ENCODE data around the gene CCL28.
A peak's percentile ranks its signal among the peaks of the same experiment; 100 is the strongest.

The CCL28 gene

DNA sequence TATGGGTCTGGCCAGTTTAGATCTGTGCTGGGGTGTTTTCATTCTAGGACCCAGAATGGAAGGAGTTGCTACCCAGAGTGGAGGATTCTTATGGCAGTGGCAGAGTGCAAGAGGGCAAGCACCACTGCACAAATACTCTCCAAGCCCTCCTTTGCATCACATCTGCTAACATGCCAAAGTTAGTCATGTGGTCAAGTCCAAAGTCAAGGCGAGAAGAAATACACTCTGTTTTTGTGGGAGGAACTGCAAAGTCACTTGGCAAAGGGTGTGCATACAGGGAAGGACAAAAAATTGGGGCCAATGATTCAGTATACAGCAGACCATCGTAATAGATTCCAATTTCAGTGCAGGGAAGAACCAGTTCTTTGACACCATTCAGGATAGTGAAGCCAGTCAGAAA is 55.1 kb downstream of the CCL28 start:
- peaks cover 13% of the 10 kb centered on the region for H3K4me1 Mint-ChIP-seq
- H3K4me3 Mint-ChIP-seq, result no peak overlapping the region
- peaks cover 2% of the 10 kb centered on the region for H3K27me3 Mint-ChIP-seq (ENCODE audit: low read depth, poor library complexity)
- TF ChIP-seq, protein P1, sequence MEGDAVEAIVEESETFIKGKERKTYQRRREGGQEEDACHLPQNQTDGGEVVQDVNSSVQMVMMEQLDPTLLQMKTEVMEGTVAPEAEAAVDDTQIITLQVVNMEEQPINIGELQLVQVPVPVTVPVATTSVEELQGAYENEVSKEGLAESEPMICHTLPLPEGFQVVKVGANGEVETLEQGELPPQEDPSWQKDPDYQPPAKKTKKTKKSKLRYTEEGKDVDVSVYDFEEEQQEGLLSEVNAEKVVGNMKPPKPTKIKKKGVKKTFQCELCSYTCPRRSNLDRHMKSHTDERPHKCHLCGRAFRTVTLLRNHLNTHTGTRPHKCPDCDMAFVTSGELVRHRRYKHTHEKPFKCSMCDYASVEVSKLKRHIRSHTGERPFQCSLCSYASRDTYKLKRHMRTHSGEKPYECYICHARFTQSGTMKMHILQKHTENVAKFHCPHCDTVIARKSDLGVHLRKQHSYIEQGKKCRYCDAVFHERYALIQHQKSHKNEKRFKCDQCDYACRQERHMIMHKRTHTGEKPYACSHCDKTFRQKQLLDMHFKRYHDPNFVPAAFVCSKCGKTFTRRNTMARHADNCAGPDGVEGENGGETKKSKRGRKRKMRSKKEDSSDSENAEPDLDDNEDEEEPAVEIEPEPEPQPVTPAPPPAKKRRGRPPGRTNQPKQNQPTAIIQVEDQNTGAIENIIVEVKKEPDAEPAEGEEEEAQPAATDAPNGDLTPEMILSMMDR (IDR thresholded peaks at IDR 0.05), result no peak
- H3K27ac Mint-ChIP-seq, result peak overlapping the region; percentile 44
- no peak for DNase-seq
- peaks cover 31% of the 10 kb centered on the region for H3K9me3 Mint-ChIP-seq
- H3K36me3 Mint-ChIP-seq (ENCODE audit: low read depth), result no peaks in the 10 kb centered on the region

DNA sequence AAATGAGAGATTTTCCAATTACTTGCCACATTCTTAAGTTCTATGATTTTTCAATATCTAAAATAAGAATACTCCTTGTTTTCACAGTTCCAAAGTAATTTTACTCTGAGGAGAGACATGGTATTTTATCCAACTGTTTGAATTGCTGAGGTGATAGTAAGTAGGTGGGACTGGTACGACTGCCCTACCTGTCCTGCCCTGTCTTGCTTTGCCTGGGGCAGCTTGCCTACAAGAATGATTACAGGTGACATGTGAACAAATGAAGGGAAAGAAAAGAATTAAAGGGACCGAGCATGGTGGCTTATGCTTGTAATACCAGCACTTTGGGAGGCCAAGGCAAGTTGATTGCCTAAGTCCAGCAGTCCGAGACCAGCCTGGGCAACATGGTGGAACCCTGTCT is 57.4 kb downstream of the CCL28 start:
- TF ChIP-seq, protein P1 (IDR thresholded peaks at IDR 0.05), result no peak
- H3K36me3 Mint-ChIP-seq (ENCODE audit: low read depth), result no peaks in the 10 kb centered on the region
- H3K4me3 Mint-ChIP-seq, result no peak overlapping the region
- no peak overlapping the region for H3K27ac Mint-ChIP-seq
- peaks cover 2% of the 10 kb centered on the region for H3K27me3 Mint-ChIP-seq (ENCODE audit: low read depth, poor library complexity)
- peaks cover 10% of the 10 kb centered on the region for H3K9me3 Mint-ChIP-seq
- no peak for DNase-seq
- H3K4me1 Mint-ChIP-seq, result peaks cover 13% of the 10 kb centered on the region

DNA sequence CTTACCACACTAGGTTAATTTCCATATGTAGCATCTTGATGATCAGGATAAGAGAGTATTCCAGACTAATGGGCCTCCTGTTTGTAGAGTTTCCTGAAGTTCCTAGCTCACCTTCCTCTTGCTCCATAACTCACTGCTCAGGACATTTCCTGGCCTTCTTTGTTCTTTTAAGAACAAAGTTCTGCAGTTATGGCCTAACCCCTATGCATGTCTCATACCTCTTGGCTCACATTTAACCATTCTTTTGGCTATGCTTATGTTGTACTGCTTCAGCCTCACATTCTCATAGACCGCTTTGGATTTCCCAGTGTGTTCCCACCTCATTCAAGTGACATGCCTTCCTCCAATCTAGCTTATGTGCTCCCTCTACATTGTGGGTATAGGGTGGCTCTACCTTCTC is 58.5 kb downstream of the CCL28 start:
- Mint-ChIP-seq H3K36me3 (ENCODE audit: low read depth) (no peaks in the 10 kb centered on the region), H3K4me1 (peaks cover 13% of the 10 kb centered on the region), H3K27me3 (ENCODE audit: low read depth, poor library complexity) (peaks cover 2% of the 10 kb centered on the region), H3K4me3 (no peak overlapping the region), H3K27ac (no peak overlapping the region), H3K9me3 (no peaks in the 10 kb centered on the region)
- TF ChIP-seq, protein P1 (IDR thresholded peaks at IDR 0.05), result no peak
- DNase-seq, result no peak

DNA sequence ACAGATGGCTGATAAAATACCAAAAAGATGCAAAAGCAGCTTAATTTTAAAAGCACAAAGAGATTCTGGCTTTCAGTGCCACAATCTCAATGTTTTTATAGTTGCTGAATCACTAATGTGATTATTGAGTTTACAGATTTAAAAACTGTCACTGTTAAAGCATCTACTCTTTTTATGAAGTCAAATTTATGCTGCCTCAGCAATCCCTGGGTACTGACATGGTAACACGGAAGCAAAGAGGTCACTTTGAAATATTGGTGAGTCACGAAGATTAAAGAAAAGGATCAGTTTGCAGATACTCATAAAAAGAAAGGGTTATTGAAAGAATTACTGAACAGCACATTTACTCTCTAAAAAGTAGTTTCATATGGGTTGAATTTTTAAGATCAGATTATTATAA is 59.3 kb downstream of the CCL28 start:
- no peak for DNase-seq
- peaks cover 2% of the 10 kb centered on the region for H3K27me3 Mint-ChIP-seq (ENCODE audit: low read depth, poor library complexity)
- H3K4me1 Mint-ChIP-seq, result peaks cover 12% of the 10 kb centered on the region
- H3K9me3 Mint-ChIP-seq, result no peaks in the 10 kb centered on the region
- no peak overlapping the region for H3K27ac Mint-ChIP-seq
- no peaks in the 10 kb centered on the region for H3K36me3 Mint-ChIP-seq (ENCODE audit: low read depth)
- H3K4me3 Mint-ChIP-seq, result no peak overlapping the region
- TF ChIP-seq, protein P1 (IDR thresholded peaks at IDR 0.05), result no peak

DNA sequence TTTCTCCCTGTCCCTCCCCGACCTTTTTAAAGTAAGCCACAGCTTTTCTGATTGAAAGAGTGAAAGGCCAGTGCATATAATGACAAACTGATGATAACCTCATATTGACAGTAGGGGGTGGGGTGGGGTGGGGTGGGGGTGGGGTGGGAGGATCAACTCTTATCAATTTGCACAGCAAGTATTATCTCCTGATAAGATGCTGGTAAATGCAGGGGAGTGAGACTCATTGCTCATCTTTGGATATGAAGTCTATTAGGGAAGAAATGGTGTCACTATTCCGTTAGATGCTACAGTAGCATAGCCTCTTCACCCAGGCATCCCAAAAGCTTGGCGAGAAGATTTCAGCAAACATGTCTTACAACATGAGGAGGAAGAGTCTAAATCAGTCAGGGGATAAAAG is 60.1 kb downstream of the CCL28 start:
- H3K4me3 Mint-ChIP-seq, result no peak overlapping the region
- H3K9me3 Mint-ChIP-seq, result peaks cover 5% of the 10 kb centered on the region
- H3K27ac Mint-ChIP-seq, result no peak overlapping the region
- peaks cover 5% of the 10 kb centered on the region for H3K4me1 Mint-ChIP-seq
- H3K36me3 Mint-ChIP-seq (ENCODE audit: low read depth), result no peaks in the 10 kb centered on the region
- no peak for DNase-seq
- H3K27me3 Mint-ChIP-seq (ENCODE audit: low read depth, poor library complexity), result peaks cover 2% of the 10 kb centered on the region
- TF ChIP-seq, protein P1 (IDR thresholded peaks at IDR 0.05), result no peak

DNA sequence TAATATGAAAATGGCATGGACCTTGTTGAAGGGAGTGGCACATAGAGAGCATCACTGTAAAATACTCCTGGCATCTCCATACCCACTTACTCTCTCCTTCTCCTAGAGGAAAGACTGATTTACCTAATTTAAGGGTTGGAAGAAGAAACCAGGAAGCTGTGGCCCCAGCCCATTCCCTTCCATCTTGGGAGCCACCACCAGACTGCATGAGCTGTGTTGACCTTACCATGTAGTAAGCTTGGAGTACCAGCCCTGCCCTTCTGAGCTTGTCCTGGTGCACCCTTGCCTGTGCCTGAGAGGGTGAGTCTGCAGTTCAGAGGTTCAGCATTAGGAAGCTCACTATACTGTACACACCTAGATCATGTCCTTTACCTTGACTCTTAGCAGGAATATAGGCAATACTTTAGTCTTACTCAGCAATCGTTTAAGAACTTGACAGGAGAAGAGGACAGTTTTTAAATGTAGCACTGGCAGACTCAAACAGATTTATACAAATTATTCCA is 63.3 kb downstream of the CCL28 start:
- Mint-ChIP-seq H3K4me3 (no peak overlapping the region), H3K27me3 (ENCODE audit: low read depth, poor library complexity) (peaks cover 2% of the 10 kb centered on the region), H3K27ac (no peak overlapping the region), H3K9me3 (peaks cover 16% of the 10 kb centered on the region), H3K4me1 (no peaks in the 10 kb centered on the region), H3K36me3 (ENCODE audit: low read depth) (no peaks in the 10 kb centered on the region)
- TF ChIP-seq, protein P1 (IDR thresholded peaks at IDR 0.05), result no peak
- DNase-seq, result no peak
